ENCODE results near the gene ACACA.
"Not testable (repeated sequence)": the region's sequence is repeated elsewhere in the genome, so short reads cannot be mapped to it uniquely, and the experiment has no call there.

The ACACA gene

GRCh38 chr17:37098910-37099664, 307.5 kb downstream of the ACACA start:
- no peak for DNase-seq (ENCODE audit: low read depth in 2 of 2)

GRCh38 chr17:37098152-37098551, 308.5 kb downstream of the ACACA start:
- no peak for DNase-seq (ENCODE audit: low read depth in 2 of 2)

GRCh38 chr17:37097154-37097553, 309.5 kb downstream of the ACACA start:
- DNase-seq (ENCODE audit: low read depth in 2 of 2): no peak

GRCh38 chr17:37096071-37096470, 310.6 kb downstream of the ACACA start:
- no peak for DNase-seq (ENCODE audit: low read depth in 2 of 2)

GRCh38 chr17:37094391-37094790, 312.2 kb downstream of the ACACA start:
- no peak for DNase-seq (ENCODE audit: low read depth in 2 of 2)

- DNase-seq (ENCODE audit: low read depth in 2 of 2): no peak
These were observed 313.9 kb downstream of the ACACA start for GRCh38 chr17:37092701-37093100.

- DNase-seq (ENCODE audit: low read depth in 2 of 2): no peak
These were observed 314.6 kb downstream of the ACACA start for GRCh38 chr17:37092071-37092470.

- no peak for DNase-seq (ENCODE audit: low read depth in 2 of 2)
These were observed 315.7 kb downstream of the ACACA start for GRCh38 chr17:37090941-37091340.

- DNase-seq (ENCODE audit: low read depth in 2 of 2): peak; percentile 6 to 7
These were observed 316.7 kb downstream of the ACACA start for GRCh38 chr17:37089956-37090355.

GRCh38 chr17:37088913-37089312, 317.7 kb downstream of the ACACA start:
- DNase-seq (ENCODE audit: low read depth in 2 of 2): no peak

GRCh38 chr17:37088459-37088858, 318.2 kb downstream of the ACACA start:
- no peak for DNase-seq (ENCODE audit: low read depth in 2 of 2)

- DNase-seq (ENCODE audit: low read depth in 2 of 2): no peak
These were observed 319.0 kb downstream of the ACACA start for GRCh38 chr17:37087683-37088082.

- no peak for DNase-seq (ENCODE audit: low read depth in 2 of 2)
These were observed 319.7 kb downstream of the ACACA start for GRCh38 chr17:37086948-37087347.

- DNase-seq (ENCODE audit: low read depth in 2 of 2): no peak
These were observed 320.3 kb downstream of the ACACA start for GRCh38 chr17:37086334-37086733.

GRCh38 chr17:37084372-37084771, 322.3 kb downstream of the ACACA start:
- no peak for DNase-seq (ENCODE audit: low read depth in 2 of 2)

GRCh38 chr17:37083456-37083855, 323.2 kb downstream of the ACACA start:
- no peak for DNase-seq (ENCODE audit: low read depth in 2 of 2)

GRCh38 chr17:37082985-37083384, 323.7 kb downstream of the ACACA start:
- DNase-seq (ENCODE audit: low read depth in 2 of 2): no peak

- DNase-seq (ENCODE audit: low read depth in 2 of 2): no peak
These were observed 324.2 kb downstream of the ACACA start for GRCh38 chr17:37082311-37082860.

- DNase-seq (ENCODE audit: low read depth in 2 of 2): no peak
These were observed 325.3 kb downstream of the ACACA start for GRCh38 chr17:37081287-37081686.

- DNase-seq (ENCODE audit: low read depth in 2 of 2): no peak
These were observed 326.9 kb downstream of the ACACA start for GRCh38 chr17:37079735-37080134.

- no peak for DNase-seq (ENCODE audit: low read depth in 2 of 2)
These were observed 327.4 kb downstream of the ACACA start for GRCh38 chr17:37079065-37079708.

- not testable (repeated sequence) for DNase-seq (ENCODE audit: low read depth in 2 of 2)
These were observed 333.2 kb downstream of the ACACA start for GRCh38 chr17:37073464-37073863.

GRCh38 chr17:37069087-37069486, 337.5 kb downstream of the ACACA start:
- DNase-seq (ENCODE audit: low read depth in 2 of 2): no peak
